HEK293 (cell line): Measurements from ENCODE around the gene SP7.

ENCODE experiments used
- CTCF ChIA-PET: fragments of 350-600 bp; formaldehyde crosslinking; extraction: SDS; loops from one replicate; lab custom pipeline; 2021; ENCODE audit warnings: antibody characterized with exemption; lab: Yijun Ruan, JAX
- POLR2A ChIA-PET: fragments of 300-600 bp; formaldehyde crosslinking; extraction: SDS; loops from one replicate; lab custom pipeline; 2020; ENCODE audit warnings: antibody characterized with exemption, inconsistent platforms; lab: Yijun Ruan, JAX
- H3K27ac ChIP-seq: fragments of 200-500 bp; sonication (Bioruptor generic); 2 replicates; pipeline ENCODE4 v1.5.1; 2014; ENCODE audit warnings: low read depth, low read length, control low read depth, inconsistent platforms; ENCODE audit errors: extremely low read depth
- H3K36me3 ChIP-seq, 2 experiments: fragments of 200-500 bp in 1 of 2; sonication (Bioruptor generic) in 1 of 2; 1 replicate in 1 of 2; 2 replicates in 1 of 2; pipeline ENCODE4 v1.5.1; 2014 to 2017; ENCODE audit warnings: inconsistent platforms in 2 of 2, low read length in 2 of 2; ENCODE audit not compliant: control insufficient read depth in 2 of 2, insufficient read depth in 1 of 2
- H3K4me1 ChIP-seq: fragments of 200-500 bp; sonication (Bioruptor generic); 2 replicates; pipeline ENCODE4 v1.5.1; 2014; ENCODE audit warnings: mild to moderate bottlenecking, low read length, inconsistent platforms; ENCODE audit not compliant: control insufficient read depth, insufficient read depth
- H3K4me3 ChIP-seq: 2 replicates; pipeline ENCODE4 v1.5.1; 2011; ENCODE audit warnings: low read depth, mild to moderate bottlenecking, control low read depth, low read length, moderate library complexity
- H3K9me3 ChIP-seq: fragments of 200-500 bp; sonication (Bioruptor generic); 2 replicates; pipeline ENCODE4 v1.5.1; 2014; ENCODE audit warnings: low read depth, low read length, inconsistent platforms; ENCODE audit not compliant: control insufficient read depth, insufficient read depth
- GLI4 ChIP-seq: fragments of 450-650 bp; formaldehyde crosslinking; IDR thresholded peaks from 2 replicates; pipeline ENCODE4 v1.5.1; 2016; ENCODE audit warnings: missing biosample characterization, missing genetic modification characterization
- GLIS2 ChIP-seq: fragments of 450-650 bp; formaldehyde crosslinking; IDR thresholded peaks from 2 replicates; pipeline ENCODE4 v1.5.1; 2016; ENCODE audit warnings: missing biosample characterization, missing genetic modification characterization
- PRDM2 ChIP-seq: fragments of 450-650 bp; formaldehyde crosslinking; IDR thresholded peaks from 2 replicates; pipeline ENCODE4 v1.5.1; 2016; ENCODE audit warnings: missing biosample characterization, missing genetic modification characterization, borderline replicate concordance
- REPIN1 ChIP-seq: fragments of 450-650 bp; formaldehyde crosslinking; IDR thresholded peaks from 2 replicates; pipeline ENCODE4 v1.5.1; 2017; ENCODE audit warnings: missing biosample characterization, missing genetic modification characterization, low read depth
- SCRT1 ChIP-seq: fragments of 450-650 bp; formaldehyde crosslinking; IDR thresholded peaks from 2 replicates; pipeline ENCODE4 v1.5.1; 2016; ENCODE audit warnings: missing biosample characterization, missing genetic modification characterization, borderline replicate concordance
- TCF7L2 ChIP-seq: IDR thresholded peaks from 2 replicates; pipeline ENCODE4 v1.6.1; 2011; ENCODE audit warnings: low read depth, mild to moderate bottlenecking, inconsistent platforms, low read length, moderate library complexity, borderline replicate concordance
- ZBTB17 ChIP-seq: fragments of 450-650 bp; formaldehyde crosslinking; IDR thresholded peaks from 2 replicates; pipeline ENCODE4 v1.5.1; 2016; ENCODE audit warnings: missing biosample characterization, missing genetic modification characterization
- ZFP3 ChIP-seq: fragments of 450-650 bp; formaldehyde crosslinking; IDR thresholded peaks from 2 replicates; pipeline ENCODE4 v1.5.1; 2016; ENCODE audit warnings: low read depth, missing biosample characterization, missing genetic modification characterization
- ZNF280C ChIP-seq: fragments of 450-650 bp; formaldehyde crosslinking; IDR thresholded peaks from 2 replicates; pipeline ENCODE4 v1.5.1; 2016; ENCODE audit warnings: missing biosample characterization, missing genetic modification characterization
- ZNF335 ChIP-seq: fragments of 450-650 bp; formaldehyde crosslinking; conservative IDR thresholded peaks from 2 replicates; pipeline ENCODE4 v1.5.1; 2016; ENCODE audit warnings: missing biosample characterization, missing genetic modification characterization
- ZNF354C ChIP-seq: fragments of 450-650 bp; formaldehyde crosslinking; IDR thresholded peaks from 2 replicates; pipeline ENCODE4 v1.5.1; 2016; ENCODE audit warnings: missing biosample characterization, missing genetic modification characterization, low read depth, borderline replicate concordance
- ZNF596 ChIP-seq: fragments of 450-650 bp; IDR thresholded peaks from 2 replicates; pipeline ENCODE4 v1.5.0; 2018; ENCODE audit warnings: missing biosample characterization, mild to moderate bottlenecking, missing genetic modification characterization, moderate library complexity
- ZSCAN23 ChIP-seq: fragments of 450-650 bp; formaldehyde crosslinking; IDR thresholded peaks from 2 replicates; pipeline ENCODE4 v1.5.1; 2016; ENCODE audit warnings: missing biosample characterization, missing genetic modification characterization

SP7 gene

GRCh38 chr12:53302903-53303302, 33.3 kb downstream of the SP7 start:
- ChIA-PET CTCF (interaction anchor here (0.8 to 1.5 kb wide), 2 partner anchors 19 to 90 kb away, joined by 3 to 4 read pairs; partner anchors contain the start of gene AAAS), POLR2A (interaction anchor here (1.4 kb wide), 1 partner anchor 19 kb away, joined by 3 read pairs; the partner anchor contains the start of gene AAAS)
- no peaks in the 10 kb centered on the region for H3K9me3 ChIP-seq
- no peak for TF ChIP-seq GLI4 (tag by site-specific recombination)
- no peak for TF ChIP-seq GLIS2 (tag by site-specific recombination)
- no peak for TF ChIP-seq ZSCAN23 (tag by site-specific recombination)
- no peak for TF ChIP-seq ZFP3
- TF ChIP-seq ZNF335 (tag by site-specific recombination): no peak
- TF ChIP-seq TCF7L2: no peak
- TF ChIP-seq ZNF596 (tag by site-specific recombination): no peak
- no peak for TF ChIP-seq ZNF354C (tag by site-specific recombination)
- no peak for TF ChIP-seq ZNF280C (tag by site-specific recombination)
- no peak for TF ChIP-seq SCRT1
- peaks cover 4% of the 10 kb centered on the region for H3K4me1 ChIP-seq
- H3K36me3 ChIP-seq: peaks cover 34 to 71% of the 10 kb centered on the region in 2 experiments
- no peak overlapping the region for H3K27ac ChIP-seq
- H3K4me3 ChIP-seq: no peak overlapping the region

- ChIA-PET CTCF (interaction anchor here (1.0 to 2.5 kb wide), 3 partner anchors 21 to 209 kb away, joined by 3 to 13 read pairs (median 7); partner anchors contain the start of gene AAAS), POLR2A (interaction anchor here (0.6 to 3.0 kb wide), 12 partner anchors 9 to 356 kb away, joined by 3 to 27 read pairs (median 6); partner anchors contain the start of genes AAAS, CSAD, ESPL1 and SP1)
- 0 out of 2 replicates have a peak, but pooled peaks have one; percentile 20 for TF ChIP-seq PRDM2
- TF ChIP-seq ZBTB17: peak; percentile 3
- TF ChIP-seq REPIN1 (tag by site-specific recombination): no peak
- peaks cover 36 to 59% of the 10 kb centered on the region in 2 experiments for H3K36me3 ChIP-seq
- H3K4me3 ChIP-seq: peak overlapping the region; percentile 98
- peaks cover 4% of the 10 kb centered on the region for H3K4me1 ChIP-seq
- H3K9me3 ChIP-seq: no peaks in the 10 kb centered on the region
- peak overlapping the region; percentile 78; the same call in 1 of the 2 replicates for H3K27ac ChIP-seq
Measured at GRCh38 chr12:53300187-53300586, 36.0 kb downstream of the SP7 start.
